ENCODE results near the gene HECTD4.

The HECTD4 gene

DNA sequence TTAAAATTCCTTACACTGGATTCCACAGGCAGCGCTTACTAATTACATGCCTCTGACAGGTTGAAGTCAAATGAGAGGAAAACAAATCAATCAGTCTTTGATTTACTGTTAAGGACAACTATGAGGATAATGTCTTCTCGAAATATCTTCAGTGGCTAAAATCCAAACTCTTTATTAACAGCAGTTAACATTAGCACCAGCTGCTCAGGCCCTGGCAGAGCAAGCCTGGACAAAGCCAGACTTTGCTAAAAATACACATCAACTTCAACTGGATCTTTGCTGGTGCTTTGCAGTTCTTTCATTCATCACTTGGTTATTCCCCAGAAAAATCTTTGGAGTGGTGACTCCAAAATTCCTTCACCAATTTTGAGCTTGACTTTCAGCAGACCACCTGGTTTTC lies 98.7 kb downstream of the HECTD4 start:
- TF ChIP-seq, protein P1, sequence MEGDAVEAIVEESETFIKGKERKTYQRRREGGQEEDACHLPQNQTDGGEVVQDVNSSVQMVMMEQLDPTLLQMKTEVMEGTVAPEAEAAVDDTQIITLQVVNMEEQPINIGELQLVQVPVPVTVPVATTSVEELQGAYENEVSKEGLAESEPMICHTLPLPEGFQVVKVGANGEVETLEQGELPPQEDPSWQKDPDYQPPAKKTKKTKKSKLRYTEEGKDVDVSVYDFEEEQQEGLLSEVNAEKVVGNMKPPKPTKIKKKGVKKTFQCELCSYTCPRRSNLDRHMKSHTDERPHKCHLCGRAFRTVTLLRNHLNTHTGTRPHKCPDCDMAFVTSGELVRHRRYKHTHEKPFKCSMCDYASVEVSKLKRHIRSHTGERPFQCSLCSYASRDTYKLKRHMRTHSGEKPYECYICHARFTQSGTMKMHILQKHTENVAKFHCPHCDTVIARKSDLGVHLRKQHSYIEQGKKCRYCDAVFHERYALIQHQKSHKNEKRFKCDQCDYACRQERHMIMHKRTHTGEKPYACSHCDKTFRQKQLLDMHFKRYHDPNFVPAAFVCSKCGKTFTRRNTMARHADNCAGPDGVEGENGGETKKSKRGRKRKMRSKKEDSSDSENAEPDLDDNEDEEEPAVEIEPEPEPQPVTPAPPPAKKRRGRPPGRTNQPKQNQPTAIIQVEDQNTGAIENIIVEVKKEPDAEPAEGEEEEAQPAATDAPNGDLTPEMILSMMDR (IDR thresholded peaks at IDR 0.05): no peak
- Histone ChIP-seq H3K4me2 (ENCODE audit: low read length) (no peak overlapping the region), H3K27me3 (ENCODE audit: control insufficient read depth, insufficient read depth, low read length) (no peaks in the 10 kb centered on the region), H3K79me2 (peaks cover 17% of the 10 kb centered on the region), H3K27ac (no peak overlapping the region), H3K9ac (no peak overlapping the region), H3K4me3 (ENCODE audit: low read depth, low read length) (no peak overlapping the region), H3K4me1 (no peaks in the 10 kb centered on the region), H3K9me3 (ENCODE audit: control insufficient read depth, low read length) (no peaks in the 10 kb centered on the region), H2AFZ (no peak overlapping the region), H3K36me3 (ENCODE audit: control insufficient read depth, insufficient read depth, low read length) (no peaks in the 10 kb centered on the region)

DNA sequence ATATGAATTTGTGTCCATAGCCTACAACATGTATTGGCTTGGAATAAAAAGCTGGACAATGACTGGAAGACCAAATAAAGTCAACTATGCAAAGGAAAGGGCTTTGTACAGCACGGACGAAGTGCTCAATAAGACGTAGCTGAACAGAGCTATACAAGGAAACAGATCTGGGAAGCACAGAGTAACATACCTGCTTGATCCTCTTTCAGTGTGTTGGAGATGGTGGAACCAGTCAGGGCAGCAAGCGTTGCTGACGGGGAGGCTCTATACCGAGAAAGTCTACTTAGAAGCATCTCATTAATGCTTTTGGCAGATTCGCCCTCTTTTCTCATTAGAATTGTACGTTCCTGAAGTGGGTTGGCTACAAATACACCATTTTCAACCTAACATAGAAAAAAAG lies 99.3 kb downstream of the HECTD4 start:
- H3K4me2 ChIP-seq (ENCODE audit: low read length): no peak overlapping the region
- TF ChIP-seq, protein P1 (IDR thresholded peaks at IDR 0.05): no peak
- H3K27me3 ChIP-seq (ENCODE audit: control insufficient read depth, insufficient read depth, low read length): no peaks in the 10 kb centered on the region
- H3K27ac ChIP-seq: no peak overlapping the region
- H2AFZ ChIP-seq: no peak overlapping the region
- H3K79me2 ChIP-seq: peaks cover 13% of the 10 kb centered on the region
- H3K4me3 ChIP-seq (ENCODE audit: low read depth, low read length): no peak overlapping the region
- no peaks in the 10 kb centered on the region for H3K9me3 ChIP-seq (ENCODE audit: control insufficient read depth, low read length)
- no peak overlapping the region for H3K9ac ChIP-seq
- no peaks in the 10 kb centered on the region for H3K4me1 ChIP-seq
- no peaks in the 10 kb centered on the region for H3K36me3 ChIP-seq (ENCODE audit: control insufficient read depth, insufficient read depth, low read length)

DNA sequence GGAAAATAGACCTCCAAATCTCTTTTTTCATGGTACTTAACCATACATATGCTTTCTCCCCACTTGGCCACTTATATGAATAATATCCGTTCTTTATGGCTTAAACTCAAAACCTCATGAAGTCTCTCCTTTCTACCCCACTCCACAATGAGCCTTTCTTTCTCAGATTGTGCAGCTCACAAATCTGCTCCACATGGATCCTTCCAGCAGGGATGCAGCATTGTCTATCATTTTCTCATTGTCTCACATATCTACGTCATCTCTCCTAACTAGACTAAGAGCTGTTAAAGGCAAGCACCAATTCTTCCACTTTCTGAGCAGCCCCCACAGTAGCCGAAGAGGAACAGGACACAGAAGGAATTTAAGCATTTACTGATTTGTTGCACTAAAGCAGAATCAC lies 106.4 kb downstream of the HECTD4 start:
- Histone ChIP-seq H3K4me3 (ENCODE audit: low read depth, low read length) (no peak overlapping the region), H3K27me3 (ENCODE audit: control insufficient read depth, insufficient read depth, low read length) (no peaks in the 10 kb centered on the region), H3K4me2 (ENCODE audit: low read length) (no peak overlapping the region), H2AFZ (no peak overlapping the region), H3K36me3 (ENCODE audit: control insufficient read depth, insufficient read depth, low read length) (no peaks in the 10 kb centered on the region), H3K27ac (no peak overlapping the region), H3K79me2 (no peaks in the 10 kb centered on the region), H3K9me3 (ENCODE audit: control insufficient read depth, low read length) (no peaks in the 10 kb centered on the region), H3K9ac (no peak overlapping the region), H3K4me1 (no peaks in the 10 kb centered on the region)
- TF ChIP-seq, protein P1 (IDR thresholded peaks at IDR 0.05): no peak

DNA sequence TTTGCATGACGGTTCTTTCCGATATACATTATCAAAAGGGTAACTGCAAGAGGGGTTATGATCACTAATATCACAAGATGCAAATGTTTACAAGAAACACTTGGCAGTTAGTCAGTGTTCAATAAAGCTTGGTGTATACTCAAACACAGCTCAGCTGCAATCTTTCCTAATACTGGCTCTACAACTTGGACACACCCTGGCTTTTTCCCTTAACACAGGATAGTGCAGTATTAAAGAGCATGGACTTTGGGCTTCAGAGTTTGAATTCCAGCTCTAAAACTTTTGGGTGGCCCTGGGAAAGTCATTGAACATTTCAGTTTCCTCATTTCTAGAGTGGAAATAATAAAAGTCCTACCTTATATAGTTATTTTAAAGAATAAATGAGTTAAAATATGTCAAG lies 107.0 kb downstream of the HECTD4 start:
- no peak overlapping the region for H3K4me3 ChIP-seq (ENCODE audit: low read depth, low read length)
- H3K9ac ChIP-seq: no peak overlapping the region
- H2AFZ ChIP-seq: no peak overlapping the region
- no peak overlapping the region for H3K4me2 ChIP-seq (ENCODE audit: low read length)
- TF ChIP-seq, protein P1 (IDR thresholded peaks at IDR 0.05): no peak
- H3K9me3 ChIP-seq (ENCODE audit: control insufficient read depth, low read length): no peaks in the 10 kb centered on the region
- no peaks in the 10 kb centered on the region for H3K36me3 ChIP-seq (ENCODE audit: control insufficient read depth, insufficient read depth, low read length)
- H3K27ac ChIP-seq: no peak overlapping the region
- H3K4me1 ChIP-seq: no peaks in the 10 kb centered on the region
- H3K27me3 ChIP-seq (ENCODE audit: control insufficient read depth, insufficient read depth, low read length): no peaks in the 10 kb centered on the region
- no peaks in the 10 kb centered on the region for H3K79me2 ChIP-seq

DNA sequence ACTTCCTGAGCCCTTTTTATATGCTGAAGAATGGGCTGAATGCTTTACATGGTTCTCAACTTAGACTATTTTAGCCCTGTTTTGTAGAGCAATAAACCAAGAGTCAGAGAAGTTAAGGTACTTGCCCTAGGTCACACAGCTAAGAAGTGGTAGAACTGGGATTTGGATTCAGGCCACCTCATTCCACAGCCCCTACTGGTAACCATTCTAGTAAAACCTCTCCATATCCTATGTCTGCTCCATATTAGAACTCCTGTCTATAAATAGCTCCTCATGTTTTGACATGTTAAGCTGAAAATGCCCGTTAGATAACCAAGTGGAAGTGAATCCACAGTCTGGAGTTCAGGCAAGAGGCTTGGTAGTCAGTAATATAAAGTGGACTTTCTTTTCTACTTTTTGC lies 111.6 kb downstream of the HECTD4 start:
- no peaks in the 10 kb centered on the region for H3K79me2 ChIP-seq
- TF ChIP-seq, protein P1 (IDR thresholded peaks at IDR 0.05): no peak

More for the DNA sequence above, 111.6 kb downstream of the HECTD4 start:
- H2AFZ ChIP-seq: no peak overlapping the region
- no peak overlapping the region for H3K4me3 ChIP-seq (ENCODE audit: low read depth, low read length)
- no peaks in the 10 kb centered on the region for H3K4me1 ChIP-seq
- H3K9ac ChIP-seq: no peak overlapping the region
- H3K36me3 ChIP-seq (ENCODE audit: control insufficient read depth, insufficient read depth, low read length): no peaks in the 10 kb centered on the region
- H3K27ac ChIP-seq: no peak overlapping the region
- H3K4me2 ChIP-seq (ENCODE audit: low read length): no peak overlapping the region
- H3K9me3 ChIP-seq (ENCODE audit: control insufficient read depth, low read length): no peaks in the 10 kb centered on the region
- no peaks in the 10 kb centered on the region for H3K27me3 ChIP-seq (ENCODE audit: control insufficient read depth, insufficient read depth, low read length)

All from parathyroid adenoma (tissue), 2 donors.